GM12872 (cell line): ENCODE results near the gene NXT1.

Experiments
- CTCF ChIP-seq: IDR thresholded peaks from 3 replicates; pipeline ENCODE4 v1.5.1; 2011; ENCODE audit warnings: low read depth, mild to moderate bottlenecking, low read length, moderate library complexity; ENCODE audit not compliant: insufficient read depth

NXT1 gene

GRCh38 chr20:23361476-23362391, 11.1 kb downstream of the NXT1 start, which contains the start of gene GZF1:
Gene GZF1, plus strand, starts transcription at chr20:23362182. Its CDS starts 2,202 bp downstream, at chr20:23364384.
- TF ChIP-seq CTCF = no peak

GRCh38 chr20:23362392-23363256, 12.0 kb downstream of the NXT1 start:
- no peak for TF ChIP-seq CTCF

GRCh38 chr20:23363257-23363649, 12.7 kb downstream of the NXT1 start:
- TF ChIP-seq CTCF = no peak

- TF ChIP-seq CTCF = no peak
These were observed 15.0 kb downstream of the NXT1 start for GRCh38 chr20:23365390-23366165.

- TF ChIP-seq CTCF = no peak
These were observed 15.8 kb downstream of the NXT1 start for GRCh38 chr20:23366384-23366783.

- TF ChIP-seq CTCF = no peak
These were observed 17.2 kb downstream of the NXT1 start for GRCh38 chr20:23367770-23368169.
